BLaER1 treated with 17β-estradiol and CSF1 and Interleukin-3, amounts not matched to agents 10 nM and 100 nM (cell line): ENCODE data around the gene JMJD6.

Experiments used
- H3K27ac ChIP-seq, 11 experiments: shearing (Covaris generic); formaldehyde crosslinking; 2 replicates each; pipeline ENCODE4 v1.8.1; 2022
- H3K27me3 ChIP-seq, 11 experiments: shearing (Covaris generic); formaldehyde crosslinking; 2 replicates each; pipeline ENCODE4 v1.8.1; 2022
- H3K36me3 ChIP-seq, 11 experiments: shearing (Covaris generic); formaldehyde crosslinking; 2 replicates each; pipeline ENCODE4 v1.8.1; 2022
- H3K4me1 ChIP-seq, 10 experiments: shearing (Covaris generic); formaldehyde crosslinking; 2 replicates each; pipeline ENCODE4 v1.8.1; 2022
- H3K4me2 ChIP-seq, 11 experiments: shearing (Covaris generic); formaldehyde crosslinking; 2 replicates each; pipeline ENCODE4 v1.8.1; 2022
- H3K4me3 ChIP-seq, 10 experiments: shearing (Covaris generic); formaldehyde crosslinking; 2 replicates each; pipeline ENCODE4 v1.8.1; 2022
- H3K9ac ChIP-seq, 11 experiments: shearing (Covaris generic); formaldehyde crosslinking; 2 replicates each; pipeline ENCODE4 v1.8.1; 2022
- H3K9me3 ChIP-seq, 11 experiments: shearing (Covaris generic); formaldehyde crosslinking; replicated peaks in 1 of 11; 2 replicates each; pipeline ENCODE4 v1.8.1; 2022
- H4K20me1 ChIP-seq, 11 experiments: shearing (Covaris generic); formaldehyde crosslinking; 2 replicates each; pipeline ENCODE4 v1.8.1; 2022
- Cebpa-rat ChIP-seq, 11 experiments: shearing (Covaris generic); IDR thresholded peaks; 2 replicates each; pipeline ENCODE4 v1.8.1; 2022

The JMJD6 gene

GRCh38 chr17:76678330-76678729 lies 48.1 kb downstream of the JMJD6 start:
- H3K27me3 ChIP-seq, result no peaks in the 10 kb centered on the region
- peaks cover 0 to 5% (median 0%) of the 10 kb centered on the region in 11 experiments; a peak in 2 of 22 replicates for H3K9me3 ChIP-seq
- no peak for TF ChIP-seq Cebpa-rat (IDR thresholded peaks at IDR 0.05)
- H3K36me3 ChIP-seq, result peaks cover 0 to 4% (median 0%) of the 10 kb centered on the region in 11 experiments; a peak in 2 of 22 replicates
- peaks cover 43 to 71% (median 62%) of the 10 kb centered on the region in 10 experiments for H3K4me1 ChIP-seq
- H3K27ac ChIP-seq, result peak overlapping the region in 8 of 11 experiments; percentile 20 to 65 (median 44); a peak in 13 of 22 replicates
- H4K20me1 ChIP-seq, result peaks cover 0 to 30% (median 15%) of the 10 kb centered on the region in 11 experiments; a peak in 15 of 22 replicates
- peak overlapping the region; percentile 47 to 90 (median 81) for H3K4me2 ChIP-seq
- H3K4me3 ChIP-seq, result peak overlapping the region in 1 of 10 experiments; percentile 1; a peak in 1 of 20 replicates
- peak overlapping the region in 7 of 11 experiments; percentile 4 to 51 (median 36); a peak in 10 of 22 replicates for H3K9ac ChIP-seq

GRCh38 chr17:76677406-76677805 lies 49.0 kb downstream of the JMJD6 start:
- peak overlapping the region in 5 of 11 experiments; percentile 14 to 51 (median 37); a peak in 2 of 22 replicates for H3K9ac ChIP-seq
- H3K9me3 ChIP-seq, result peaks cover 0 to 5% (median 0%) of the 10 kb centered on the region in 11 experiments; a peak in 2 of 22 replicates
- no peak overlapping the region for H3K4me3 ChIP-seq
- peaks cover 0 to 21% (median 11%) of the 10 kb centered on the region in 11 experiments; a peak in 15 of 22 replicates for H4K20me1 ChIP-seq
- H3K27me3 ChIP-seq, result no peaks in the 10 kb centered on the region
- no peak for TF ChIP-seq Cebpa-rat (IDR thresholded peaks at IDR 0.05)
- peaks cover 0 to 4% (median 0%) of the 10 kb centered on the region in 11 experiments; a peak in 2 of 22 replicates for H3K36me3 ChIP-seq
- H3K4me2 ChIP-seq, result peak overlapping the region; percentile 47 to 90 (median 81); a peak in 18 of 22 replicates
- H3K4me1 ChIP-seq, result peaks cover 42 to 71% (median 62%) of the 10 kb centered on the region in 10 experiments
- peak overlapping the region in 6 of 11 experiments; percentile 23 to 65 (median 36); a peak in 9 of 22 replicates for H3K27ac ChIP-seq

- 0 out of 22 replicates have a peak overlapping the region, but pooled peaks of 1 of the 11 experiments have one; percentile 65 for H3K27ac ChIP-seq
- H3K4me1 ChIP-seq, result peaks cover 39 to 68% (median 58%) of the 10 kb centered on the region in 10 experiments
- peaks cover 0 to 4% (median 0%) of the 10 kb centered on the region in 11 experiments; a peak in 2 of 22 replicates for H3K36me3 ChIP-seq
- no peaks in the 10 kb centered on the region for H3K27me3 ChIP-seq
- H4K20me1 ChIP-seq, result peaks cover 0 to 13% (median 3%) of the 10 kb centered on the region in 11 experiments; a peak in 14 of 22 replicates
- peaks cover 0 to 5% (median 0%) of the 10 kb centered on the region in 11 experiments; a peak in 2 of 22 replicates for H3K9me3 ChIP-seq
- no peak for TF ChIP-seq Cebpa-rat (IDR thresholded peaks at IDR 0.05)
- H3K4me2 ChIP-seq, result peak overlapping the region in 3 of 11 experiments; percentile 81 to 90 (median 83); a peak in 4 of 22 replicates
- no peak overlapping the region for H3K9ac ChIP-seq
- H3K4me3 ChIP-seq, result no peak overlapping the region
Observed at GRCh38 chr17:76676629-76677028, 49.8 kb downstream of the JMJD6 start.

- Histone ChIP-seq H3K9ac (no peak overlapping the region), H3K4me2 (no peak overlapping the region), H3K36me3 (peaks cover 0 to 4% (median 0%) of the 10 kb centered on the region in 11 experiments; a peak in 2 of 22 replicates), H4K20me1 (peaks cover 0 to 9% (median 0%) of the 10 kb centered on the region in 11 experiments; a peak in 4 of 22 replicates), H3K27ac (no peak overlapping the region), H3K4me3 (no peak overlapping the region), H3K9me3 (peaks cover 0 to 9% (median 0%) of the 10 kb centered on the region in 11 experiments; a peak in 2 of 22 replicates), H3K27me3 (no peaks in the 10 kb centered on the region), H3K4me1 (peaks cover 37 to 67% (median 56%) of the 10 kb centered on the region in 10 experiments)
- TF ChIP-seq Cebpa-rat (IDR thresholded peaks at IDR 0.05), result no peak
Observed at GRCh38 chr17:76675648-76676047, 50.8 kb downstream of the JMJD6 start.

GRCh38 chr17:76674600-76674999 lies 51.8 kb downstream of the JMJD6 start:
- Histone ChIP-seq H4K20me1 (peaks cover 0 to 9% (median 0%) of the 10 kb centered on the region in 11 experiments; a peak in 4 of 22 replicates), H3K27ac (no peak overlapping the region), H3K27me3 (no peaks in the 10 kb centered on the region), H3K4me1 (peaks cover 37 to 63% (median 55%) of the 10 kb centered on the region in 10 experiments), H3K36me3 (no peaks in the 10 kb centered on the region), H3K9ac (no peak overlapping the region), H3K4me2 (no peak overlapping the region), H3K9me3 (peaks cover 0 to 18% (median 8%) of the 10 kb centered on the region in 11 experiments; a peak in 11 of 22 replicates), H3K4me3 (no peak overlapping the region)
- no peak for TF ChIP-seq Cebpa-rat (IDR thresholded peaks at IDR 0.05)

GRCh38 chr17:76673729-76674128 lies 52.7 kb downstream of the JMJD6 start:
- no peak overlapping the region for H3K27ac ChIP-seq
- TF ChIP-seq Cebpa-rat (IDR thresholded peaks at IDR 0.05), result no peak
- H3K9ac ChIP-seq, result no peak overlapping the region

GRCh38 chr17:76672892-76673291 lies 53.5 kb downstream of the JMJD6 start:
- no peak for TF ChIP-seq Cebpa-rat (IDR thresholded peaks at IDR 0.05)
- Histone ChIP-seq H3K36me3 (no peaks in the 10 kb centered on the region), H3K27me3 (no peaks in the 10 kb centered on the region), H3K4me3 (peak overlapping the region in 3 of 10 experiments; percentile 68 to 72 (median 71); a peak in 5 of 20 replicates), H3K4me2 (peak overlapping the region; percentile 84 to 96 (median 90)), H3K4me1 (peaks cover 22 to 47% (median 39%) of the 10 kb centered on the region in 10 experiments), H3K9me3 (peaks cover 0 to 20% (median 8%) of the 10 kb centered on the region in 11 experiments; a peak in 11 of 22 replicates), H3K9ac (no peak overlapping the region), H4K20me1 (no peaks in the 10 kb centered on the region), H3K27ac (peak overlapping the region in 3 of 11 experiments; percentile 4 to 76 (median 29); a peak in 1 of 22 replicates)

More at GRCh38 chr17:76673729-76674128, 52.7 kb downstream of the JMJD6 start:
- Histone ChIP-seq H3K4me3 (no peak overlapping the region), H3K4me2 (peak overlapping the region in 7 of 11 experiments; percentile 84 to 96 (median 90); a peak in 6 of 22 replicates), H3K27me3 (no peaks in the 10 kb centered on the region), H3K9me3 (peaks cover 0 to 20% (median 8%) of the 10 kb centered on the region in 11 experiments; a peak in 11 of 22 replicates), H4K20me1 (peaks cover 0 to 8% (median 0%) of the 10 kb centered on the region in 11 experiments; a peak in 4 of 22 replicates), H3K36me3 (no peaks in the 10 kb centered on the region), H3K4me1 (peaks cover 30 to 55% (median 48%) of the 10 kb centered on the region in 10 experiments)

GRCh38 chr17:76672270-76672851 lies 54.0 kb downstream of the JMJD6 start:
- H3K4me2 ChIP-seq, result peak overlapping the region; percentile 84 to 96 (median 90)
- H3K9ac ChIP-seq, result peak overlapping the region; percentile 74 to 85 (median 82)
- H3K27ac ChIP-seq, result peak overlapping the region; percentile 56 to 86 (median 79)
- no peak for TF ChIP-seq Cebpa-rat (IDR thresholded peaks at IDR 0.05)
- no peaks in the 10 kb centered on the region for H4K20me1 ChIP-seq
- no peaks in the 10 kb centered on the region for H3K36me3 ChIP-seq
- H3K4me1 ChIP-seq, result peaks cover 17 to 43% (median 35%) of the 10 kb centered on the region in 10 experiments
- H3K27me3 ChIP-seq, result no peaks in the 10 kb centered on the region
- H3K9me3 ChIP-seq, result peaks cover 0 to 20% (median 8%) of the 10 kb centered on the region in 11 experiments; a peak in 11 of 22 replicates
- H3K4me3 ChIP-seq, result peak overlapping the region; percentile 64 to 78 (median 71)
